KG1 (cell line): Measurements from ENCODE around the gene UBL4A.

ENCODE experiments used
- DNase-seq: peaks from one replicate; lab custom pipeline; 2025; lab: John Stamatoyannopoulos, UW

UBL4A gene

DNA sequence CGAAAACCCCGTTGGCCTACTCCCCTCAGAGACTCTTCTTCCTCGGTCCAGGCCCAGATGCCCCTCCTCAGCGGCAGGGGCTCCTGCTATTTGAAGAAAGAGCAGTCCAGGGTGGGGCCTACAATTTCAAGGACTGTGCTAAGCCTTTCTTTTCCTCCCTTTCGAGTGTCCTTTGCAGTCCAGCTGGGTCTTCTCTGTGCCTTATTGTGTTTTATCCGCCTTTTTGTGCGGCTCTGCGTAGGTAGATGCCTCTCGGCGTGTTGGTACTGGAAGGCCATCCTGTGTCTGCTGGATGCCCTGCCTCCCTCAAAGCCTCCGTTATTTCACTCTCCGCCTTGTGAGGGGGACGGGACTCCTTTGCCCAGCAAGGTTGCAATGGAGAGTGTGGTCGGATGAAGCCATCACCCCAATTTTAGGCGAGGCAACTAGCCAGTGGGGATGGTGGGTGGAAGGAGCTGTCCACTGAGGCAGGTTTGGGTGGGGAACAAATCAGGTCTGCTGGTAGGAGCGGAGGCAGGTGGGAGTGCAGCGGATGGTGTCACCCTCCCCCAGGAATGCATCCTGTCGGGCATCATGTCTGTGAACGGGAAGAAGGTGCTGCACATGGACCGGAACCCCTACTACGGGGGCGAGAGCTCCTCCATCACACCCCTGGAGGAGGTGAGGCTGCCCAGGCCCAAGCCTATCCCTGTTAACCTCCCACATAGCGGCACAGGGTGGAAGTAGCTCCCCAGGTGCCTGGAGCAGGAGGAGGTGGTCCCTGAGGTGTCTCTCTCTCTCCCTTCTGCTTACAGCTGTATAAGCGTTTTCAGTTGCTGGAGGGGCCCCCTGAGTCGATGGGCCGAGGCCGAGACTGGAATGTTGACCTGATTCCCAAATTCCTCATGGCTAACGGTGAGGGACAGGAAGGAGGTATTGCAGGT lies 48.2 kb downstream of the UBL4A start:
- no peak for DNase-seq

DNA sequence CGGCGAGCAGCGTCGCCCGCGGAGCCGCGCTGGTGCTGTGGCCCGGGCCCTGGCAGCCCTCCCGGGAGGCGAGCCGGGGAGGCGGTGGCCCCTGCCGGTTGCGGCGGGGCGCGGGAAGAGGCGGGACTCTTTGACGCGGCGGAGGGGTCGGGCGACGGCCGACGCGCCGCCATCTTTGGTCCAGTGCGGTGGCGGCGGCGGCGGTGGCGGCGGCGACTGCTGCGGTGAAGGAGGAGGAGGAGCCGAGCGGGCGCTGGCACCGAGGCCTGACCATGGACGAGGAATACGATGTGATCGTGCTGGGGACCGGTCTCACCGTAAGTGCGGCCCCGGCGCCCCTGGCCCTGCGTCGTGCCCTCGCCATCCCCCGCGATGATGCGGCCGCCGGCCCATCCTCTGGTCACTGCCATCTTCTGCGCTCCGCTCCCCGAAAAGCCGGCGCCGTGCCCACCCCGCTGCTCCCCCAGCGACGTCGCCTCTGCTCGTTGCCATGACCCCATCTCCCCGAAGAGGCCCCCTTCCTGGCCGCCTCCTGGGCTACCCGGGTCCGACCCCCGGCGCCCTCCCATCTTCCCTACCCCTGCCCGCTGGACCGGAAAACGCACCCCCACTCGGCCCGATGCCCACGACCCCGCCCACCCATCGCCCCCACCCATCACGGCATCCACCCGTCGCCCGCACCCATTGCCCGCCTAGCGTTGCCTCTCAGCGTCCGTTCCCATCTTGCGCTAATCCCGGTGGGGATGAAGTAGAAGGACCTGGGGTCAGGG lies 49.2 kb downstream of the UBL4A start, which contains the start of gene GDI1:
GDI1 (plus strand) TSS at position 172 of the 770 bp plus-strand sequence; CDS start at position 273, 101 bp downstream.
- DNase-seq, result no peak

DNA sequence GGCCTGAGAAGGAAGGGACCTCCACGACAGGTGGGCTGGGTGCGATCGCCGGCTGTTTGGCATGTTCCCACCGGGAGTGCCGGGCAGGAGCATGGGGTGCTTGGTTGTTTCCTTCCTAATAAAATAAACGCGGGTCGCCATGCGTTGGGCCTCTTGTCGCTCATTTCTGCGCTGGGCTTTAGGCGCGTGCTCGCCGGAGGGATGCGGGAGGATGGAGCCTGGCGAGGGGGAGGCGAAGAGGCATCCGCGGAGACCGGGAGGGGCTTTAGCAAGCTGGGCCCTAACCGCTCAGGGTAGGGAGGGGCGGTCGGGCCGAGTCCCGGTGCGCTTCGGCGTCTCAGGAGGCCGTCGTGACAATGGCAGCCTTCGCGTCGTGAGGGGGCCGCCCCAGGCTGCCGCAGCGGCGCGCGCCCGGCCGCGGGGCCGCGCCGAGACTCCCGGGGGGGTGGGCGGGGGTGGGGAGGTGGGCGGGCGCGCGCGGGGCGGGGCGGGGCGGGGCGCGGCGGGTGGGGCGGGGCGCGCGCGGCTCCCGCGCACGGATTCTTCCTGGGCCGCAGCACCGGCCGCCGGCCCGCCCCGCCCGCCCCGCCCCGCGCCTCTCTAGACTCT lies 49.9 kb downstream of the UBL4A start:
- DNase-seq, result no peak

DNA sequence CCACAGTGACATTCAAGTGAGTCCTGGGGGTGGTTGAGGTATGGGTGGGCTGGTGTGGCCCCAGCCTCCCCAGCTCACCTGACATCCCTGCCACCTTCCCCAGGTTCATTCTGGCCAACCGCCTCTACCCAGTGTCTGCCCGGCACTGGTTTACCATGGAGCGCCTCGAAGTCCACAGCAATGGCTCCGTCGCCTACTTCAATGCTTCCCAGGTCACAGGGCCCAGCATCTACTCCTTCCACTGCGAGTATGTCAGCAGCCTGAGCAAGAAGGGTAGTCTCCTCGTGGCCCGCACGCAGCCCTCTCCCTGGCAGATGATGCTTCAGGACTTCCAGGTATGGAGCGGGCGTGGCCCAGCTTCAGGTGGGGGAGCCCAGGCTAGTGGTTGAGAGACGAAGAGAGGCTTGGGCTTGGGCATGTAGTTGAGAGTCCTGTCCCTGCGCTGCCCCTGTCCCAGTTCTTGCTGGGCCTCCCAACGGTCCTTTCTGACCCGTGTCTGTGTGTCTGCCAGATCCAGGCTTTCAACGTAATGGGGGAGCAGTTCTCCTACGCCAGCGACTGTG lies 51.2 kb downstream of the UBL4A start:
- no peak for DNase-seq

DNA sequence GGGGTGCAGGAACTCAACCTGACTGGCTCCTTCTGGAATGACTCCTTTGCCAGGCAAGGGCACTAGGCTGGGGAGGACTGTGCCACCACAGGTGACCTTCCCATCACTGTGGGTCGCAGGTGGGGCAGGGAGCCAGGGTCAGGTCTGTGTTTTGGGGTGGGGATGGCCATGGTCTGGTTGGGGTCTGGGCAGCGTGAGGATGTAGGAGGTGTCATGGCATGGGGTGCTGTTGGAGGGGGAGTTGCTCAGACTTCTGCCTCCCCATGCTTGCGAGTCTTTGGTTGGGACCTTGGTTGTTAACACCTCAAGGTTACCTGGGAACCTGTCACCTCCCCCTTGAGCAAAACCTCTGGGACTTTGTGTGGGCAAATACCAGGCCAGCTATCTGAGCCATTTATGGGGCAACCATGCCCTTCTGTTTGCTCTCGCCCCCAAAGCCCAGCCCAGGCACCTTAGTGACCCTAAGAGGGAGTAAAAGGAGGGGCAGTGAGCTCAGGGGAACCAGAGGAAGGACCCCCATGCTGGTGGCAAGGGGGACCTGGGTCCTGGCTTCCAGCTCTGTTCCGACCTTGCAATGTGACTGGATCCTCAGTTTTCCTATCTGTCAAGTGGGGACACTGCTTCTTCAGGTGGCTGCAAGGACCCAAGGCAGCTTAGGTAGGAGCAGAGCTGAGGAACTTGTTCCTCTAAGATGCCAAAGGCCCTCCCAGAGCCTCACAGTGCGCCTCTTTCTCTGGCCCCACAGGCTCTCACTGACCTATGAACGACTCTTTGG lies 51.8 kb downstream of the UBL4A start:
- no peak for DNase-seq
